A204.1 (cell line): ENCODE measurements around the gene MYB.

Experiments
- FAIRE-seq: peaks from 2 replicates; lab custom pipeline; 2012; peaks lifted over from hg19 to GRCh38; lab: Jason Lieb, UNC

MYB gene

GRCh38 chr6:135189344-135189743 is 8.2 kb downstream of the MYB start:
- no peak for FAIRE-seq

GRCh38 chr6:135191508-135192255 is 10.6 kb downstream of the MYB start:
- FAIRE-seq: no peak

GRCh38 chr6:135192256-135193174 is 11.4 kb downstream of the MYB start:
- no peak for FAIRE-seq

- FAIRE-seq: no peak
Measured at GRCh38 chr6:135193221-135193620, 12.1 kb downstream of the MYB start.

- no peak for FAIRE-seq
Measured at GRCh38 chr6:135195041-135195440, 13.9 kb downstream of the MYB start.

- FAIRE-seq: no peak
Measured at GRCh38 chr6:135195522-135195921, 14.4 kb downstream of the MYB start.

GRCh38 chr6:135196739-135197510 is 15.8 kb downstream of the MYB start:
- no peak for FAIRE-seq

- no peak for FAIRE-seq
Measured at GRCh38 chr6:135202836-135203235, 21.7 kb downstream of the MYB start.

GRCh38 chr6:135204951-135205350 is 23.8 kb downstream of the MYB start:
- no peak for FAIRE-seq

GRCh38 chr6:135209803-135210202 is 28.7 kb downstream of the MYB start:
- no peak for FAIRE-seq

GRCh38 chr6:135210632-135211305 is 29.7 kb downstream of the MYB start:
- FAIRE-seq: no peak

- no peak for FAIRE-seq
Measured at GRCh38 chr6:135211306-135211702, 30.2 kb downstream of the MYB start.

- FAIRE-seq: no peak
Measured at GRCh38 chr6:135212020-135212806, 31.1 kb downstream of the MYB start.

GRCh38 chr6:135212935-135213334 is 31.8 kb downstream of the MYB start:
- FAIRE-seq: no peak

- no peak for FAIRE-seq
Measured at GRCh38 chr6:135213616-135214015, 32.5 kb downstream of the MYB start.

- FAIRE-seq: no peak
Measured at GRCh38 chr6:135215160-135215559, 34.1 kb downstream of the MYB start.

GRCh38 chr6:135215563-135215962 is 34.5 kb downstream of the MYB start:
- no peak for FAIRE-seq

- no peak for FAIRE-seq
Measured at GRCh38 chr6:135217663-135218062, 36.6 kb downstream of the MYB start.

GRCh38 chr6:135219346-135219745 is 38.2 kb downstream of the MYB start:
- no peak for FAIRE-seq

GRCh38 chr6:135221042-135221441 is 39.9 kb downstream of the MYB start:
- no peak for FAIRE-seq

- FAIRE-seq: no peak
Measured at GRCh38 chr6:135221505-135221904, 40.4 kb downstream of the MYB start.
